Suppressor macrophage (primary cell): ENCODE measurements around the gene C2CD3.
"Not testable (repeated sequence)": the region's sequence is repeated elsewhere in the genome, so short reads cannot be mapped to it uniquely, and the experiment has no call there.

Experiments used
- DNase-seq, 4 experiments: peaks; one replicate each; pipeline ENCODE4 v3.0.0-alpha.2; 2020 to 2022

Gene C2CD3

GRCh38 chr11:74061599-74061998 is 109.2 kb downstream of the C2CD3 start:
- DNase-seq = not testable (repeated sequence)

GRCh38 chr11:74057249-74058151 is 113.3 kb downstream of the C2CD3 start:
- no peak for DNase-seq

- DNase-seq = peak in 1 of 4 experiments; percentile 10
Measured at GRCh38 chr11:74055938-74056337, 114.9 kb downstream of the C2CD3 start.

DNA sequence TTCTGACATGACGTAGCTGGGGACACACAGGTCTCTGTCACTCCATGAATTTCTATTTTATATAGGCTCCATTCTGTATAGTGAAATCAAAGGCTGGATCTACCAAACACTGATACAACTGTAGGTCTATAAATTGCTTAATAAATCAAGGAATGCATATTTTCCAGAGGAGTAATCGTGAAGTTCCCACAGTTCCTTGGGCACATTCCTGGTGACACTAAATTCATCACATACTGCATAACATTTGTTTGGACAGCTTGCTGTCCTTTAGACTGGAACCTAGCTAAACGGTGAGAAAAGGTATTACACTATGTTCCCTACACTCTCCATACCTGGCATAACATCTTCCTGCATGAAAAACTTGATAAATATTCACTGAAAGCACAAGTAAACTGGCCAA is 120.3 kb downstream of the C2CD3 start:
- DNase-seq = no peak

DNA sequence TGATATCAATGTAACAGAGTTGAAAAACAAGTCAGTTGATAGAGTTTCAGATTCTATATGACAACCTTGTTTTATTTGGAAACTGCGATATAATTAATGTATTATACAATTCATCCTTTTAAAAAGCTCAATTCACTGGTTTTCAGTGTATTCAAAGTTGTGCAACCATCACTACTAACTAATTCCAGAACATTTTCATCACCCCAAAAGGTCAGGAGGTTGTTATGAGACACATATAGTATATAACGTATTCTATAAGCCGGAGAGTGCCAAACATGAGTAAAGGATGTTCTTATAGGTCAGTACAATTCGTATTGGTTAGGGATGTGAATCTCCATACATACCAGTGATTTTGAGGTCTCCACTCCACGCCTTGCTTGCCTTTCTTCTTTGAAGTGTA is 121.8 kb downstream of the C2CD3 start:
- DNase-seq = no peak

GRCh38 chr11:74044538-74044937 is 126.3 kb downstream of the C2CD3 start:
- DNase-seq = no peak

GRCh38 chr11:74043450-74043849 is 127.4 kb downstream of the C2CD3 start:
- DNase-seq = no peak

DNA sequence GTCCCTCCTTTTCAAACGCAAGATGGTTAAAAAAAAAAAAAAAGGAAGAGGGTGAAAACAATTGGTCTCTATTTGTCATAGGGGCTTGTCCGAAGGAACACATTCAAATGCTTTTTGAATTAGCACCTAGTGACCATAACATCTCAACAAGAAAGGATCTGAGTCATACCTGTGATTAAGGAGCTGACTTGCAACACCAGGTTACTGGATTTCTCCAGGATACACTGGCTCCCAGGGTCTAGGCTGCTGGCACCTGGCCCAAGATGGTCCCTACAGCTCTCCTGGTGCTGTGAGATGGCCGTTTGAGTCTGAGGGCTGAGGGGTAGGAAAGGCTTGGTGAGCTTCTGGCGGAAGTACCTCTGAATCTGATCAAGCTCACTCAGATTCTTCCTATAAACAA is 133.5 kb downstream of the C2CD3 start:
- no peak for DNase-seq

DNA sequence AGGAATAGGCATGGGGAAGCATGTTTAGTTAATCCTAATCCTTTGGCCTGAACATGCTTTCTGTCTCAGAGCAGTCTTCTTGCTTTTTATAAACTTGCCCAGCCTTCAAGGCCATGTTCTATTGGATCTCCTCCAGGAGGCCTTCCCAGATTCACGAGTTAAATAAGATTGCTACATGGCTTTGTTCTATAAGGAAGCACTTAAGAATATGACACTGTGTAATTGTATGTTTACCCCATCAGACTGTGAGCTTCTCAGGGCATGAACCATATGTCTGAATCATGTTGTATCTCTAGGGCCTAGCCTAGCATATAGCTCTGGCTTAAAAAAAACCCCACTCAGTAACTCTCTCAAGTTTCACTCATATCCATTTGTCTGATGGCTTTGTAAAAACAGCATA is 135.5 kb downstream of the C2CD3 start:
- no peak for DNase-seq

DNA sequence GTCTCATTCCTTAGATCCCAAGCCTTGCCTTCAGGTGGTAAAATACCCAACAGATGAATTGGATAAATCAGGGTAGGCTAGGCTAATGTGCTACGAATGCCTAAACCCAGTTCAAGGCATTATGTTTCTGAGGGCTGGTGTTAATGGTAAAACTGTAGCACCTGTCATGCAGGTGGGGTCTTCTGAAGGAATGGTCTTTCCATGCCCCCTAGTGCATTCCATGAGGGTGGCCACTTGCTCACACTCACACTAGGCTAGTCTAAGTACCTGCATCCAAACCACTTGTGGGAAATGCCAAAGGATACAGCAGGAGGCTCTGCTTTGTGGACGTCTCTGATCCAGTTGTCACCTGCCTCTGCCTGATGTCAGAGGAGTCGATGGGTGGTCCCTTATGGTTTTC is 137.8 kb downstream of the C2CD3 start:
- DNase-seq = no peak

DNA sequence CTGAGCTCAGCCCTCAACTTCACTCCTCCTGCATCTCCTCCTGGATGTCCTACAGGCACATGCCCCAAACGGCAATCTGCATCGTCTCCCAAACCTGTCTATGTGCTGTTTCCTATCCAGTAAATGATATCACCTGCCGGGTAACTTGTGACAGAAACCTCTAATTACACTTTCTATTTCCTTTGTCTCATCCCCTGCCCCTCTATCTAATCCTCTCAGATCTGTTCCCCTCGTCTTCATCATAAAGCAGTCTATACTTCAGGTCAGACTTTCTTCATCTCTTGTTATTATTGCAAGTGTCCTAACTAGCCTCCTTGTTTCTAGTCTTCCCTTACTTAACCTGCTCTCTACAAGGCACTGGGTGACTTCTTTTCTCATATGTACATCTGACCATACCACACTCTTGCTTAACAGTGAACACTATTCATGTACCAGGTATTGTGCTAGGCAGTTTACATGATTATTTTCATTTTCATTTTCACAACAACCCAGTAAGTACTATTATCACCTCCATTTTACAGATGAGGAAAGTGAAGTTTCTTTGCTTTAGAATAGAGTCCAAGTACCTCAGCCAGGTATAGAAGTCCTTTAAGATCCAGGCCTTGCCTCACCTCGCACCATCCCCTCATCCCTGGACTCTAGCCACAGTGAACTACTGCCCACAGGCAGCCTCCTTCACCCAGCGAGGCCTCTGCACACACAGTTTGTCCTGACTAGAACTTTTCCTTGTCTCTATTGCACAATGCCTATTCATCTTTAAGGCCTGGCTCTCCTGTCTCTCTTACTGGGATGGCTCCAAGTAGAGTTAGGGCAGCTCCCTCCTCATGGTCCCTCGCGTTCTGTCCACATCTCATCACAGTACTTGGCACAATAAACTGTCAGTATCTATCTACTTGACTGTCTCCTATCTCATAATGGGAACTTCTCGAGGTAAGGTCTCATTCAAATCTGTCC is 139.8 kb downstream of the C2CD3 start:
- DNase-seq = no peak

- peak; percentile 63 to 85 (median 77) for DNase-seq
Measured at GRCh38 chr11:74025467-74026166, 145.2 kb downstream of the C2CD3 start.

GRCh38 chr11:74024261-74025029 is 146.4 kb downstream of the C2CD3 start:
- DNase-seq = peak; percentile 70 to 80 (median 72)

- DNase-seq = peak; percentile 58 to 82 (median 74)
Measured at GRCh38 chr11:74023276-74023675, 147.5 kb downstream of the C2CD3 start.

DNA sequence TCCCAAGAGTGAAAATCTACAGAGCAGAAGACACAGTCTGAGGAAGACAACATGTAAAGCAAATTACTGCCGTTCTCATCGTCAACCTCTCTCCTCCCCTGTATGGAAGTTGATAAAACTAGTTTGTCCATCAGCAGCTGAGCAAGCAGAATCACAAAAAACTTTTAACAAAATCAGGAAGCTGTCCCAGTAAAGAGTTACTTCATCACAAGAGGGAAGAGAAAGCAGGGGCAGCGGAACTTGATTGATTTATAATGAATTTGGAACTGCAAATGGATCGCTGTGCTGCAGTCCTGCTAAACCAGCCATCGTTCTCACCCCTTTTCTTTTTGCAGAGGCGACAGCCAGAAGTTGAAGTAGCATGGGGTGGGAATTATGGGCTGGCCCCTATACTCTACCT is 148.3 kb downstream of the C2CD3 start:
- DNase-seq = peak; percentile 63 to 89 (median 75)

DNA sequence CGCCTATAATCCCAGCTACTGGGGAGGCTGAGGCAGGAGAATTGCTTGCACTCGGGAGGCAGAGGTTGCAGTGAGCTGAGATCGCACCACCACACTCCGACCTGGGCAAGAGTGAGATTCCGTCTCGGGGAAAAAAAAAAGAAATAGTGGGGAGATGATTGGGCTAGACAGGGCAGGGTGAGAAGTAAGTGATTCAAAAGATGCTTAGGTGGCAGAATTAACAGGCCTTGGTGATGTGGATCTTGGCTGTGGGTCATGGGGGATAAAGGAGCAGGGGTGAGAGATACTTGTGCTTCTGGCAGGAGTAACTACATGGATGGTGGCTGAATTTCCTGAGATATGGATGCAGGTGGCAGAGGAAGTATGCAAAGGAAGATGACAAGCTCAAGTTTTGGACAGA is 148.8 kb downstream of the C2CD3 start:
- no peak for DNase-seq

- DNase-seq = peak; percentile 74 to 92 (median 84)
Measured at GRCh38 chr11:74020539-74020938, 150.3 kb downstream of the C2CD3 start.

DNA sequence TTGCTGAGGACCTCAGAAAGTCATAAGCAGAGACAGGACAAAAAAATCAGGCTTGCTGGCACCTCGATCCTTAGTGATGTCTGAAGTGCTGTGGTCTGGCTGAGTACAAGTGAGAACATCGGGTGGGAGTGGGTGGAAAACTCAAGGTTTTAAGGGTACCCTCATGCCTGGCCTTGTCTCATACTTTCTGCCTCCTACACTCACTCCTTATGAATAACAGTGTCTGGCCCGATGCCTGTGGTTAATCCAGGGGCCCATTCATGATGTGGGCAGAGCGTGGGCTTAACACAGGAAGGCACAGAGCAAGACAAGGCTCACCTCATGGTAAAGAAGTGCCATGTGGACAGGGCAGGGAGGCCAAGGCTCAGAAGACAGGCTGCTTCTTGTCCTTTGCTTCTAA is 150.9 kb downstream of the C2CD3 start:
- peak; percentile 72 to 87 (median 82) for DNase-seq

- peak; percentile 48 to 77 (median 63) for DNase-seq
Measured at GRCh38 chr11:74019104-74019738, 151.6 kb downstream of the C2CD3 start.

GRCh38 chr11:74018331-74019005 is 152.3 kb downstream of the C2CD3 start:
- DNase-seq = peak; percentile 92 to 98 (median 96)

- no peak for DNase-seq
Measured at GRCh38 chr11:74017631-74018030, 153.2 kb downstream of the C2CD3 start.
